Thoracic aorta (tissue), 2 donors: ENCODE results near the gene GSG1L. TPM values are rescaled to one million over a fixed set of nuclear protein-coding genes. Genes with fewer than 3 reads are reported as not detected.
A peak's percentile ranks its signal among the peaks of the same experiment; 100 is the strongest.

Source experiments
- ATAC-seq: fragments of 150-250 bp; one replicate; pipeline ENCODE4 v1.8.0; 2017; ENCODE audit warnings: low read depth; ENCODE audit not compliant: insufficient number of reproducible peaks, low FRiP score
- DNase-seq: peaks from one replicate; pipeline ENCODE4 v3.0.0-alpha.2; 2020; ENCODE audit warnings: low spot score
- H3K27ac ChIP-seq, 2 donors: fragments of 200-600 bp; sonication (generic); 1 replicate in 1 of 2; 2 replicates in 1 of 2; pipeline ENCODE4 v1.5.1; 2016; ENCODE audit warnings: mild to moderate bottlenecking in 2 of 2, moderate library complexity in 2 of 2
- H3K27me3 ChIP-seq: fragments of 200-600 bp; sonication (generic); replicated peaks from 2 replicates; pipeline ENCODE4 v1.6.0; 2016; ENCODE audit warnings: mild to moderate bottlenecking; ENCODE audit not compliant: insufficient read depth
- H3K36me3 ChIP-seq: fragments of 200-600 bp; sonication (generic); one replicate; pipeline ENCODE4 v1.5.1; 2016
- H3K4me1 ChIP-seq, 2 donors: fragments of 200-600 bp; sonication (generic); 1 replicate in 1 of 2; 2 replicates in 1 of 2; pipeline versions ENCODE4 v1.5.1 to v1.6.0; 2016; ENCODE audit warnings: low read depth in 2 of 2, mild to moderate bottlenecking in 1 of 2; ENCODE audit not compliant: control insufficient read depth in 1 of 2
- H3K4me3 ChIP-seq: fragments of 200-600 bp; sonication (generic); 2 replicates; pipeline ENCODE4 v1.5.1; 2016; ENCODE audit warnings: mild to moderate bottlenecking
- H3K9me3 ChIP-seq: fragments of 200-600 bp; sonication (generic); 2 replicates; pipeline ENCODE4 v1.5.1; 2016
- CTCF ChIP-seq: fragments of 200-600 bp; sonication (generic); IDR thresholded peaks from one replicate; pipeline ENCODE4 v1.5.1; 2019; ENCODE audit warnings: antibody characterized with exemption
- total RNA-seq, 2 donors: library from RNA; depleted of rRNA; stranded (reverse); fragments of >200 nt; gene quantifications; one replicate each; pipeline versions ENCODE4 v1.1.0 to v1.2.3, GENCODE V29; 2016

Gene GSG1L
- total RNA-seq, 2 donors from 2014 or later = 5.3 to 5.9 TPM

DNA sequence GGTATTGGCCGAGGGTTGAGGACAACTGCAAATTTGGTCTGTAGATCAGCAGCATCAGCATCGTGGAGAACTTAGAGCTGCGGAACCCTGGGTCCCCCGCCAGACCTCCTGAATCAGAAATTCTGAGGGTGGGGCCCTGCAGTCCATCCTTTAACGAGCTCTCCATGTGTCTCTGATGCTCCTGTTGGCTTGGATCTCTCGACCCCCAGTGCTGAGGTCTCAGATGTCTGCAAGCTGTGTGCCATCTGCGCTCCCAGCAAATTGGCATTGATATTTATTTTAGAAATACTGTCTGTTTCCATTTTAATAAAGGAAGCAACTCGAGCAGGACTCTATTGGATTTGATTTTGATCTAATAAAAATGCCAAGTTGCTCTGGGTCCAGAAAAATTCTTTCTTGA is 263.6 kb downstream of the GSG1L start:
- peaks cover 0 to 24% of the 10 kb centered on the region in 2 donors for H3K4me1 ChIP-seq
- DNase-seq = no peak
- no peak for ATAC-seq
- H3K27me3 ChIP-seq = no peaks in the 10 kb centered on the region
- no peaks in the 10 kb centered on the region for H3K9me3 ChIP-seq
- no peak overlapping the region for H3K4me3 ChIP-seq
- H3K27ac ChIP-seq = no peak overlapping the region
- H3K36me3 ChIP-seq = no peaks in the 10 kb centered on the region
- TF ChIP-seq CTCF = no peak

- DNase-seq (no peak), ATAC-seq (no peak)
- H3K4me1 ChIP-seq = peaks cover 0 to 37% of the 10 kb centered on the region in 2 donors
- H3K36me3 ChIP-seq = no peaks in the 10 kb centered on the region
- no peaks in the 10 kb centered on the region for H3K9me3 ChIP-seq
- no peak overlapping the region for H3K27ac ChIP-seq
- no peak for TF ChIP-seq CTCF
- no peaks in the 10 kb centered on the region for H3K27me3 ChIP-seq
- no peak overlapping the region for H3K4me3 ChIP-seq
Observed at GRCh38 chr16:27798241-27798640, 265.3 kb downstream of the GSG1L start.

GRCh38 chr16:27795992-27796614 is 267.4 kb downstream of the GSG1L start:
- no peak for TF ChIP-seq CTCF
- ATAC-seq = no peak
- Histone ChIP-seq H3K27ac (no peak overlapping the region), H3K4me1 (peaks cover 10 to 48% of the 10 kb centered on the region in 2 donors), H3K9me3 (no peaks in the 10 kb centered on the region), H3K4me3 (no peak overlapping the region), H3K27me3 (no peaks in the 10 kb centered on the region), H3K36me3 (no peaks in the 10 kb centered on the region)
- DNase-seq = no peak

DNA sequence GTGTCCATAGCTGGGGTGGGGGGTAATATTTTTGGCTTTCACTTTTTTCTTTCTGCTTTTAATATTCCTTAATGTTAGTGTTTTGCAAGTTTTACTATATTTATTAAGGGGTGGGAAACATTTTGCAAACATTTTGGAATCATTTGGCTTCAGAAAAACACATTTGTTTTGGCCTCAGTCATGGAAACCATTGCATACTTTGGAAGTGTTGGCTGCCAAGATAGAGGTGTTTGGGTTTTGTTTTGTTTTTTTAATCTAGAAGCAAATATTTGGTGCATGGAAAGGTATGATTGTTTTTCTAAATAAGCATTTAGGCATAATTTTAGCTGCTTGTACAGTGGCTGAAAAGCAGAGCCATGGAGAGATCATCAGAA is 270.3 kb downstream of the GSG1L start:
- DNase-seq (no peak), ATAC-seq (no peak)
- no peaks in the 10 kb centered on the region for H3K27me3 ChIP-seq
- no peaks in the 10 kb centered on the region for H3K9me3 ChIP-seq
- no peak overlapping the region for H3K4me3 ChIP-seq
- H3K27ac ChIP-seq = peak overlapping the region; percentile 46 to 75
- no peaks in the 10 kb centered on the region for H3K36me3 ChIP-seq
- H3K4me1 ChIP-seq = peaks cover 12 to 50% of the 10 kb centered on the region in 2 donors
- no peak for TF ChIP-seq CTCF

GRCh38 chr16:27792486-27793248 is 270.8 kb downstream of the GSG1L start:
- DNase-seq (no peak), ATAC-seq (no peak)
- Histone ChIP-seq H3K9me3 (no peaks in the 10 kb centered on the region), H3K27me3 (no peaks in the 10 kb centered on the region), H3K36me3 (no peaks in the 10 kb centered on the region), H3K4me3 (no peak overlapping the region), H3K27ac (peak overlapping the region; percentile 75 to 83), H3K4me1 (peaks cover 12 to 44% of the 10 kb centered on the region in 2 donors)
- no peak for TF ChIP-seq CTCF
